H1 (cell line): Measurements from ENCODE around the gene OR7G2. TPM values are rescaled to one million over a fixed set of nuclear protein-coding genes. Genes with fewer than 3 reads are reported as not detected.

Experiments used
- CTCF ChIA-PET: fragments of 300-600 bp; sonication (Branson Sonifier 250); formaldehyde crosslinking; loops from one replicate; lab custom pipeline; 2021; ENCODE audit not compliant: partially characterized antibody; lab: Charles Lee
- POLR2A ChIA-PET: fragments of 300-600 bp; sonication (Branson Sonifier 250); formaldehyde crosslinking; loops from one replicate; lab custom pipeline; 2021; ENCODE audit warnings: inconsistent platforms; ENCODE audit not compliant: partially characterized antibody; lab: Charles Lee
- DNase-seq, 2 experiments: peaks; one replicate each; pipeline versions ENCODE4 v3.0.0 to v3.0.0-alpha.2; 2010 to 2022; ENCODE audit warnings: low spot score in 2 of 2, low read depth in 1 of 2, mixed read lengths in 1 of 2
- FAIRE-seq: peaks from 2 replicates; lab custom pipeline; 2011; peaks lifted over from hg19 to GRCh38; lab: Jason Lieb, UNC
- H2AFZ ChIP-seq: 2 replicates; pipeline ENCODE4 v1.8.1; 2012; ENCODE audit warnings: low read length, inconsistent platforms
- H2AK5ac ChIP-seq: 2 replicates; pipeline ENCODE4 v1.6.1; 2013; ENCODE audit warnings: low read depth, low read length
- H2BK120ac ChIP-seq: replicated peaks from 2 replicates; pipeline ENCODE3; 2013; ENCODE audit warnings: low read depth, low read length, inconsistent platforms
- H2BK12ac ChIP-seq: 2 replicates; pipeline ENCODE4 v1.6.1; 2013; ENCODE audit warnings: low read depth, low read length
- H2BK15ac ChIP-seq: 2 replicates; pipeline ENCODE4 v1.6.1; 2013; ENCODE audit warnings: low read length
- H2BK20ac ChIP-seq: 2 replicates; pipeline ENCODE4 v1.6.1; 2013; ENCODE audit warnings: low read length
- H2BK5ac ChIP-seq: 2 replicates; pipeline ENCODE4 v1.6.1; 2013; ENCODE audit warnings: low read depth, low read length
- H3K14ac ChIP-seq: 2 replicates; pipeline ENCODE4 v1.6.1; 2013; ENCODE audit warnings: inconsistent platforms; ENCODE audit not compliant: insufficient read length
- H3K18ac ChIP-seq: 2 replicates; pipeline ENCODE4 v1.6.1; 2013; ENCODE audit warnings: low read length; ENCODE audit errors: extremely low read depth
- H3K23ac ChIP-seq: 2 replicates; pipeline ENCODE4 v1.6.1; 2013; ENCODE audit warnings: inconsistent platforms; ENCODE audit not compliant: insufficient read length
- H3K23me2 ChIP-seq: 2 replicates; pipeline ENCODE4 v1.6.1; 2013; ENCODE audit warnings: low read depth, low read length
- H3K27ac ChIP-seq: 2 replicates; pipeline ENCODE4 v1.6.1; 2011; ENCODE audit warnings: low read depth, low read length, inconsistent platforms
- H3K27me3 ChIP-seq, 4 experiments: replicated peaks in 1 of 4; 1 replicate in 1 of 4; 2 replicates in 3 of 4; pipeline versions ENCODE4 v1.6.1 to v1.8.1; 2011 to 2013; ENCODE audit warnings: low read length in 3 of 4, mild to moderate bottlenecking in 3 of 4, inconsistent platforms in 2 of 4, mixed read lengths in 2 of 4, moderate library complexity in 1 of 4; ENCODE audit not compliant: control insufficient read depth in 3 of 4, insufficient read depth in 3 of 4; ENCODE audit errors: extremely low read depth in 1 of 4
- H3K36me3 ChIP-seq, 4 experiments: 2 replicates each; pipeline versions ENCODE4 v1.6.1 to v1.8.1; 2011 to 2013; ENCODE audit warnings: mild to moderate bottlenecking in 4 of 4, low read length in 3 of 4, moderate library complexity in 2 of 4, control low read depth in 1 of 4, inconsistent platforms in 1 of 4; ENCODE audit not compliant: insufficient read depth in 4 of 4, control insufficient read depth in 2 of 4
- H3K4ac ChIP-seq: replicated peaks from 2 replicates; pipeline ENCODE3; 2013; ENCODE audit warnings: low read length, low read depth, mixed read lengths, inconsistent platforms; ENCODE audit not compliant: insufficient read length
- H3K4me1 ChIP-seq, 4 experiments: replicated peaks in 1 of 4; 1 replicate in 1 of 4; 2 replicates in 3 of 4; pipeline versions ENCODE4 v1.6.1 to v1.8.1; 2011 to 2013; ENCODE audit warnings: low read length in 3 of 4, inconsistent platforms in 2 of 4, mixed read lengths in 1 of 4; ENCODE audit not compliant: insufficient read depth in 4 of 4, control insufficient read depth in 3 of 4
- H3K4me2 ChIP-seq, 2 experiments: 2 replicates each; pipeline versions ENCODE4 v1.6.1 to v1.8.1; 2011 to 2013; ENCODE audit warnings: low read depth in 2 of 2, low read length in 2 of 2, control low read depth in 1 of 2, inconsistent platforms in 1 of 2, mild to moderate bottlenecking in 1 of 2; ENCODE audit not compliant: insufficient read depth in 1 of 2
- H3K4me3 ChIP-seq, 4 experiments: fragments of 200-600, 300-600 bp in 1 of 4; sonication (generic), shearing (Covaris generic), sonication (Bioruptor Twin) in 1 of 4; 2 replicates each; pipeline versions ENCODE4 v1.5.1 to v1.8.1; 2011 to 2016; ENCODE audit warnings: low read length in 4 of 4, low read depth in 3 of 4, control low read depth in 2 of 4, inconsistent platforms in 2 of 4, mild to moderate bottlenecking in 2 of 4, mixed read lengths in 1 of 4, moderate library complexity in 1 of 4; ENCODE audit not compliant: insufficient read depth in 2 of 4; ENCODE audit errors: extremely low read depth in 1 of 4
- H3K56ac ChIP-seq: replicated peaks from 2 replicates; pipeline ENCODE3; 2013; ENCODE audit warnings: low read depth, mild to moderate bottlenecking, mixed read lengths, low read length, inconsistent platforms; ENCODE audit not compliant: insufficient read length
- H3K79me1 ChIP-seq: 2 replicates; pipeline ENCODE4 v1.6.1; 2013; ENCODE audit warnings: low read depth, low read length, control low read depth
- H3K79me2 ChIP-seq, 2 experiments: 2 replicates each; pipeline versions ENCODE4 v1.6.1 to v1.8.1; 2012 to 2013; ENCODE audit warnings: low read length in 2 of 2, mild to moderate bottlenecking in 2 of 2, inconsistent platforms in 1 of 2; ENCODE audit not compliant: insufficient read depth in 2 of 2, control insufficient read depth in 1 of 2
- H3K9ac ChIP-seq, 4 experiments: replicated peaks in 1 of 4; 1 replicate in 1 of 4; 2 replicates in 3 of 4; pipeline versions ENCODE4 v1.6.1 to v1.8.1; 2011 to 2013; ENCODE audit warnings: low read depth in 3 of 4, low read length in 3 of 4, control low read depth in 2 of 4, mild to moderate bottlenecking in 2 of 4, moderate library complexity in 2 of 4, inconsistent platforms in 1 of 4; ENCODE audit errors: extremely low read depth in 1 of 4
- H3K9me3 ChIP-seq, 2 experiments: 2 replicates each; pipeline versions ENCODE4 v1.6.1 to v1.8.1; 2012 to 2013; ENCODE audit warnings: mild to moderate bottlenecking in 2 of 2, moderate library complexity in 2 of 2, control low read depth in 1 of 2, inconsistent platforms in 1 of 2, low read depth in 1 of 2, low read length in 1 of 2, mixed read lengths in 1 of 2; ENCODE audit not compliant: insufficient read depth in 2 of 2
- H4K20me1 ChIP-seq, 2 experiments: replicated peaks in 1 of 2; 2 replicates each; pipeline versions ENCODE3 to v1.8.1; 2011 to 2013; ENCODE audit warnings: inconsistent platforms in 2 of 2, low read length in 2 of 2, mild to moderate bottlenecking in 1 of 2; ENCODE audit not compliant: insufficient read depth in 2 of 2, control insufficient read depth in 1 of 2
- H4K5ac ChIP-seq: 2 replicates; pipeline ENCODE4 v1.6.1; 2013; ENCODE audit warnings: low read length, low read depth, mixed read lengths, inconsistent platforms; ENCODE audit not compliant: insufficient read length
- H4K8ac ChIP-seq: 2 replicates; pipeline ENCODE4 v1.8.0; 2013; ENCODE audit warnings: mild to moderate bottlenecking, moderate library complexity, low read length, inconsistent platforms; ENCODE audit not compliant: insufficient read depth; ENCODE audit errors: extremely low read depth
- H4K91ac ChIP-seq: replicated peaks from 2 replicates; pipeline ENCODE3; 2013; ENCODE audit warnings: low read length, mixed read lengths, inconsistent platforms; ENCODE audit not compliant: insufficient read length
- BRCA1 ChIP-seq: IDR thresholded peaks from 2 replicates; pipeline ENCODE4 v1.6.1; 2012; ENCODE audit warnings: low read depth, low read length, improper control_type of control experiment
- EGR1 ChIP-seq: IDR thresholded peaks from 2 replicates; pipeline ENCODE4 v1.6.1; 2011; ENCODE audit warnings: low read depth, low read length, borderline replicate concordance
- EZH2 ChIP-seq: fragments of 200-600 bp; sonication (generic); IDR thresholded peaks from 2 replicates; pipeline ENCODE4 v1.7.1; 2012; ENCODE audit warnings: low read depth, mild to moderate bottlenecking, moderate library complexity, low read length, inconsistent platforms; ENCODE audit not compliant: severe bottlenecking
- GABPA ChIP-seq: IDR thresholded peaks from 2 replicates; pipeline ENCODE4 v1.6.1; 2011; ENCODE audit warnings: mild to moderate bottlenecking, low read length, moderate library complexity, borderline replicate concordance; ENCODE audit not compliant: insufficient read depth
- NRF1 ChIP-seq: IDR thresholded peaks from 2 replicates; pipeline ENCODE4 v1.6.1; 2011; ENCODE audit warnings: mild to moderate bottlenecking, low read depth, low read length, improper control_type of control experiment
- RAD21 ChIP-seq, 2 experiments: IDR thresholded peaks in 1 of 2; conservative IDR thresholded peaks in 1 of 2; 2 replicates each; pipeline ENCODE4 v1.6.1; 2011; ENCODE audit warnings: low read depth in 2 of 2, low read length in 2 of 2, improper control_type of control experiment in 1 of 2, inconsistent platforms in 1 of 2, mild to moderate bottlenecking in 1 of 2, moderate library complexity in 1 of 2
- SUZ12 ChIP-seq: fragments of 200-600 bp; sonication (generic); IDR thresholded peaks from 2 replicates; pipeline ENCODE4 v1.6.1; 2012; ENCODE audit warnings: mild to moderate bottlenecking, inconsistent platforms, low read length, moderate library complexity, mixed read lengths
- TBP ChIP-seq: IDR thresholded peaks from 2 replicates; pipeline ENCODE4 v1.6.1; 2011; ENCODE audit warnings: low read depth, low read length, improper control_type of control experiment
- TCF12 ChIP-seq: IDR thresholded peaks from 2 replicates; pipeline ENCODE4 v1.6.1; 2011; ENCODE audit warnings: low read depth, mild to moderate bottlenecking, low read length
- WGBS, 2 experiments: shearing (Covaris generic) in 1 of 2; methylation state at CpG; one replicate each; pipeline versions ENCODE4 v1.1.6 to v1.1.7; 2013 to 2015; ENCODE audit warnings: low lambda C conversion rate in 2 of 2, mixed read lengths in 2 of 2, inconsistent platforms in 1 of 2, low coverage in 1 of 2, missing lambda C conversion rate in 1 of 2; ENCODE audit not compliant: insufficient replicate concordance in 2 of 2, insufficient coverage in 1 of 2, insufficient read length in 1 of 2; ENCODE audit errors: extremely low coverage in 1 of 2, missing lambda C conversion rate in 1 of 2; 5-methylcytosine and 5-hydroxymethylcytosine counted together
- polyA plus RNA-seq, 7 experiments: library from polyadenylated mRNA; depleted of rRNA in 3 of 7; stranded (reverse) in 5 of 7; unstranded in 2 of 7; fragments of >200 nt in 5 of 7; fragments of 200-250 nt in 2 of 7; gene quantifications; 1 replicate in 5 of 7; 2 replicates in 1 of 7; 4 replicates in 1 of 7; pipeline versions ENCODE4 v1.2.1 to v1.2.3, GENCODE V29; 2011 to 2013; ENCODE audit warnings: missing spikeins in 2 of 7, mixed read lengths in 2 of 7
- total RNA-seq: library from RNA; stranded (reverse); fragmentation: NEBNext Ultra II Directional; extraction: Animal tissue kit (Norgen Biotek cat#: 25700); gene quantifications from 2 replicates; pipeline ENCODE4 v1.2.1, GENCODE V29; 2021
- TF ChIP-seq, protein P1 (sequence below): IDR thresholded peaks from 2 replicates; pipeline ENCODE4 v1.6.1; 2012; ENCODE audit warnings: inconsistent platforms

Gene OR7G2
- total and polyA plus RNA-seq, 2 of the 8 experiments (the other 6 are each of a cell fraction or from before 2014, with no cell fraction given) = not detected

DNA sequence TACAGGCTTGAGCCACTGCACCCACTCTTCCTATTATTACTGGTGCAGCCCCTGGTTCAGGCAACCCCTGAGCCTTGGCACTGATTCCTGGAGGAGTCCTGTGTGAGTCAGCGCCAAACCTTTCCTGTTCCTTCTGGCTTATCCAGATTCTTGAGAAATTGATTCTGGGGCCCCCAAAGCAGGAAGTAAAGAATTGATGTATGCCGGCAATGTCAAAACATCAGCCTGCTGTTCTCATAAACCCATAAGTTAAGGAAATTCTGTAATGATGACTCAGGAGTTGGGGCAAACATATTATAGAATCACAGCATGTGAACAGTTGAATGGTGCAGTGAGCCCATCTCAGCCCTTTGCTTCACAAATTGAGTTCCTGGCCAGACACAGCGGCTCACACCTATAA lies 20.9 kb upstream of the OR7G2 start:
- Histone ChIP-seq H3K14ac (no peak overlapping the region), H2BK15ac (no peak overlapping the region), H3K9ac (no peak overlapping the region), H3K4me2 (no peak overlapping the region), H3K9me3 (peaks cover 29 to 46% of the 10 kb centered on the region in 2 experiments), H4K91ac (no peak overlapping the region)
- no peak for TF ChIP-seq NRF1
- no peak for TF ChIP-seq BRCA1
- TF ChIP-seq, protein P1, sequence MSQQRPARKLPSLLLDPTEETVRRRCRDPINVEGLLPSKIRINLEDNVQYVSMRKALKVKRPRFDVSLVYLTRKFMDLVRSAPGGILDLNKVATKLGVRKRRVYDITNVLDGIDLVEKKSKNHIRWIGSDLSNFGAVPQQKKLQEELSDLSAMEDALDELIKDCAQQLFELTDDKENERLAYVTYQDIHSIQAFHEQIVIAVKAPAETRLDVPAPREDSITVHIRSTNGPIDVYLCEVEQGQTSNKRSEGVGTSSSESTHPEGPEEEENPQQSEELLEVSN = no peak
- no peak for TF ChIP-seq GABPA
- no peak for TF ChIP-seq EGR1
- TF ChIP-seq RAD21 (IDR thresholded peaks at IDR 0.05 in 1 of 2, conservative IDR thresholded peaks at IDR 0.05 in 1 of 2; ENCODE audit: low read depth in 2 of 2, low read length in 2 of 2) = no peak
- TF ChIP-seq TBP = no peak
- no peak for TF ChIP-seq EZH2
- no peak for TF ChIP-seq TCF12
- no peak for TF ChIP-seq SUZ12
- TF ChIP-seq, all 59 proteins: peak for 0
- Histone ChIP-seq H2AK5ac (no peak overlapping the region), H3K27me3 (no peaks in the 10 kb centered on the region), H3K4me1 (no peaks in the 10 kb centered on the region), H3K36me3 (no peaks in the 10 kb centered on the region), H3K23ac (no peak overlapping the region), H2BK5ac (no peak overlapping the region), H3K27ac (no peak overlapping the region), H2AFZ (no peak overlapping the region), H3K4ac (no peak overlapping the region), H3K79me2 (no peaks in the 10 kb centered on the region), H4K8ac (no peak overlapping the region), H4K20me1 (no peaks in the 10 kb centered on the region), H3K56ac (no peak overlapping the region), H2BK12ac (no peak overlapping the region), H3K18ac (no peak overlapping the region), H3K23me2 (no peaks in the 10 kb centered on the region), H4K5ac (no peak overlapping the region), H2BK120ac (no peak overlapping the region), H3K4me3 (no peak overlapping the region), H3K79me1 (no peaks in the 10 kb centered on the region), H2BK20ac (no peak overlapping the region)
- ChIA-PET POLR2A (interaction anchor here (1.0 kb wide), 1 partner anchor 13 kb away, joined by 3 read pairs; no protein-coding TSS in a partner anchor), CTCF (no interaction called here)
- no peak for FAIRE-seq
- DNase-seq = no peak
- 84% methylated on average over 3 of the region's 3 CpGs; no CpG with 5 or more reads in 1 of the 2 experiments for WGBS, 2 experiments
